H1 (cell line): ENCODE measurements around the gene MITF. TPM values are rescaled to one million over a fixed set of nuclear protein-coding genes. Genes with fewer than 3 reads are reported as not detected.

Experiments used
- CTCF ChIA-PET: fragments of 300-600 bp; sonication (Branson Sonifier 250); formaldehyde crosslinking; loops from one replicate; lab custom pipeline; 2021; ENCODE audit not compliant: partially characterized antibody; lab: Charles Lee
- POLR2A ChIA-PET: fragments of 300-600 bp; sonication (Branson Sonifier 250); formaldehyde crosslinking; loops from one replicate; lab custom pipeline; 2021; ENCODE audit warnings: inconsistent platforms; ENCODE audit not compliant: partially characterized antibody; lab: Charles Lee
- DNase-seq, 2 experiments: peaks; one replicate each; pipeline versions ENCODE4 v3.0.0 to v3.0.0-alpha.2; 2010 to 2022; ENCODE audit warnings: low spot score in 2 of 2, low read depth in 1 of 2, mixed read lengths in 1 of 2
- FAIRE-seq: peaks from 2 replicates; lab custom pipeline; 2011; peaks lifted over from hg19 to GRCh38; lab: Jason Lieb, UNC
- H2AFZ ChIP-seq: 2 replicates; pipeline ENCODE4 v1.8.1; 2012; ENCODE audit warnings: low read length, inconsistent platforms
- H2AK5ac ChIP-seq: 2 replicates; pipeline ENCODE4 v1.6.1; 2013; ENCODE audit warnings: low read depth, low read length
- H2BK120ac ChIP-seq: replicated peaks from 2 replicates; pipeline ENCODE3; 2013; ENCODE audit warnings: low read depth, low read length, inconsistent platforms
- H2BK12ac ChIP-seq: 2 replicates; pipeline ENCODE4 v1.6.1; 2013; ENCODE audit warnings: low read depth, low read length
- H2BK15ac ChIP-seq: 2 replicates; pipeline ENCODE4 v1.6.1; 2013; ENCODE audit warnings: low read length
- H2BK20ac ChIP-seq: 2 replicates; pipeline ENCODE4 v1.6.1; 2013; ENCODE audit warnings: low read length
- H2BK5ac ChIP-seq: 2 replicates; pipeline ENCODE4 v1.6.1; 2013; ENCODE audit warnings: low read depth, low read length
- H3K14ac ChIP-seq: 2 replicates; pipeline ENCODE4 v1.6.1; 2013; ENCODE audit warnings: inconsistent platforms; ENCODE audit not compliant: insufficient read length
- H3K18ac ChIP-seq: 2 replicates; pipeline ENCODE4 v1.6.1; 2013; ENCODE audit warnings: low read length; ENCODE audit errors: extremely low read depth
- H3K23ac ChIP-seq: 2 replicates; pipeline ENCODE4 v1.6.1; 2013; ENCODE audit warnings: inconsistent platforms; ENCODE audit not compliant: insufficient read length
- H3K23me2 ChIP-seq: 2 replicates; pipeline ENCODE4 v1.6.1; 2013; ENCODE audit warnings: low read depth, low read length
- H3K27ac ChIP-seq: 2 replicates; pipeline ENCODE4 v1.6.1; 2011; ENCODE audit warnings: low read depth, low read length, inconsistent platforms
- H3K27me3 ChIP-seq, 4 experiments: replicated peaks in 1 of 4; 1 replicate in 1 of 4; 2 replicates in 3 of 4; pipeline versions ENCODE4 v1.6.1 to v1.8.1; 2011 to 2013; ENCODE audit warnings: low read length in 3 of 4, mild to moderate bottlenecking in 3 of 4, inconsistent platforms in 2 of 4, mixed read lengths in 2 of 4, moderate library complexity in 1 of 4; ENCODE audit not compliant: control insufficient read depth in 3 of 4, insufficient read depth in 3 of 4; ENCODE audit errors: extremely low read depth in 1 of 4
- H3K36me3 ChIP-seq, 4 experiments: 2 replicates each; pipeline versions ENCODE4 v1.6.1 to v1.8.1; 2011 to 2013; ENCODE audit warnings: mild to moderate bottlenecking in 4 of 4, low read length in 3 of 4, moderate library complexity in 2 of 4, control low read depth in 1 of 4, inconsistent platforms in 1 of 4; ENCODE audit not compliant: insufficient read depth in 4 of 4, control insufficient read depth in 2 of 4
- H3K4ac ChIP-seq: replicated peaks from 2 replicates; pipeline ENCODE3; 2013; ENCODE audit warnings: low read length, low read depth, mixed read lengths, inconsistent platforms; ENCODE audit not compliant: insufficient read length
- H3K4me1 ChIP-seq, 4 experiments: replicated peaks in 1 of 4; 1 replicate in 1 of 4; 2 replicates in 3 of 4; pipeline versions ENCODE4 v1.6.1 to v1.8.1; 2011 to 2013; ENCODE audit warnings: low read length in 3 of 4, inconsistent platforms in 2 of 4, mixed read lengths in 1 of 4; ENCODE audit not compliant: insufficient read depth in 4 of 4, control insufficient read depth in 3 of 4
- H3K4me2 ChIP-seq, 2 experiments: 2 replicates each; pipeline versions ENCODE4 v1.6.1 to v1.8.1; 2011 to 2013; ENCODE audit warnings: low read depth in 2 of 2, low read length in 2 of 2, control low read depth in 1 of 2, inconsistent platforms in 1 of 2, mild to moderate bottlenecking in 1 of 2; ENCODE audit not compliant: insufficient read depth in 1 of 2
- H3K4me3 ChIP-seq, 4 experiments: fragments of 200-600, 300-600 bp in 1 of 4; sonication (generic), shearing (Covaris generic), sonication (Bioruptor Twin) in 1 of 4; 2 replicates each; pipeline versions ENCODE4 v1.5.1 to v1.8.1; 2011 to 2016; ENCODE audit warnings: low read length in 4 of 4, low read depth in 3 of 4, control low read depth in 2 of 4, inconsistent platforms in 2 of 4, mild to moderate bottlenecking in 2 of 4, mixed read lengths in 1 of 4, moderate library complexity in 1 of 4; ENCODE audit not compliant: insufficient read depth in 2 of 4; ENCODE audit errors: extremely low read depth in 1 of 4
- H3K56ac ChIP-seq: replicated peaks from 2 replicates; pipeline ENCODE3; 2013; ENCODE audit warnings: low read depth, mild to moderate bottlenecking, mixed read lengths, low read length, inconsistent platforms; ENCODE audit not compliant: insufficient read length
- H3K79me1 ChIP-seq: 2 replicates; pipeline ENCODE4 v1.6.1; 2013; ENCODE audit warnings: low read depth, low read length, control low read depth
- H3K79me2 ChIP-seq, 2 experiments: 2 replicates each; pipeline versions ENCODE4 v1.6.1 to v1.8.1; 2012 to 2013; ENCODE audit warnings: low read length in 2 of 2, mild to moderate bottlenecking in 2 of 2, inconsistent platforms in 1 of 2; ENCODE audit not compliant: insufficient read depth in 2 of 2, control insufficient read depth in 1 of 2
- H3K9ac ChIP-seq, 4 experiments: replicated peaks in 1 of 4; 1 replicate in 1 of 4; 2 replicates in 3 of 4; pipeline versions ENCODE4 v1.6.1 to v1.8.1; 2011 to 2013; ENCODE audit warnings: low read depth in 3 of 4, low read length in 3 of 4, control low read depth in 2 of 4, mild to moderate bottlenecking in 2 of 4, moderate library complexity in 2 of 4, inconsistent platforms in 1 of 4; ENCODE audit errors: extremely low read depth in 1 of 4
- H3K9me3 ChIP-seq, 2 experiments: 2 replicates each; pipeline versions ENCODE4 v1.6.1 to v1.8.1; 2012 to 2013; ENCODE audit warnings: mild to moderate bottlenecking in 2 of 2, moderate library complexity in 2 of 2, control low read depth in 1 of 2, inconsistent platforms in 1 of 2, low read depth in 1 of 2, low read length in 1 of 2, mixed read lengths in 1 of 2; ENCODE audit not compliant: insufficient read depth in 2 of 2
- H4K20me1 ChIP-seq, 2 experiments: replicated peaks in 1 of 2; 2 replicates each; pipeline versions ENCODE3 to v1.8.1; 2011 to 2013; ENCODE audit warnings: inconsistent platforms in 2 of 2, low read length in 2 of 2, mild to moderate bottlenecking in 1 of 2; ENCODE audit not compliant: insufficient read depth in 2 of 2, control insufficient read depth in 1 of 2
- H4K5ac ChIP-seq: 2 replicates; pipeline ENCODE4 v1.6.1; 2013; ENCODE audit warnings: low read length, low read depth, mixed read lengths, inconsistent platforms; ENCODE audit not compliant: insufficient read length
- H4K8ac ChIP-seq: 2 replicates; pipeline ENCODE4 v1.8.0; 2013; ENCODE audit warnings: mild to moderate bottlenecking, moderate library complexity, low read length, inconsistent platforms; ENCODE audit not compliant: insufficient read depth; ENCODE audit errors: extremely low read depth
- H4K91ac ChIP-seq: replicated peaks from 2 replicates; pipeline ENCODE3; 2013; ENCODE audit warnings: low read length, mixed read lengths, inconsistent platforms; ENCODE audit not compliant: insufficient read length
- MAFK ChIP-seq: IDR thresholded peaks from 2 replicates; pipeline ENCODE4 v1.6.1; 2012; ENCODE audit warnings: low read depth, mild to moderate bottlenecking, improper control_type of control experiment, low read length
- SIRT6 ChIP-seq: IDR thresholded peaks from one replicate; pipeline ENCODE4 v1.7.1; 2012; ENCODE audit warnings: low read length, inconsistent platforms
- WGBS, 2 experiments: shearing (Covaris generic) in 1 of 2; methylation state at CpG; one replicate each; pipeline versions ENCODE4 v1.1.6 to v1.1.7; 2013 to 2015; ENCODE audit warnings: low lambda C conversion rate in 2 of 2, mixed read lengths in 2 of 2, inconsistent platforms in 1 of 2, low coverage in 1 of 2, missing lambda C conversion rate in 1 of 2; ENCODE audit not compliant: insufficient replicate concordance in 2 of 2, insufficient coverage in 1 of 2, insufficient read length in 1 of 2; ENCODE audit errors: extremely low coverage in 1 of 2, missing lambda C conversion rate in 1 of 2; 5-methylcytosine and 5-hydroxymethylcytosine counted together
- polyA plus RNA-seq, 7 experiments: library from polyadenylated mRNA; depleted of rRNA in 3 of 7; stranded (reverse) in 5 of 7; unstranded in 2 of 7; fragments of >200 nt in 5 of 7; fragments of 200-250 nt in 2 of 7; gene quantifications; 1 replicate in 5 of 7; 2 replicates in 1 of 7; 4 replicates in 1 of 7; pipeline versions ENCODE4 v1.2.1 to v1.2.3, GENCODE V29; 2011 to 2013; ENCODE audit warnings: missing spikeins in 2 of 7, mixed read lengths in 2 of 7
- total RNA-seq: library from RNA; stranded (reverse); fragmentation: NEBNext Ultra II Directional; extraction: Animal tissue kit (Norgen Biotek cat#: 25700); gene quantifications from 2 replicates; pipeline ENCODE4 v1.2.1, GENCODE V29; 2021

MITF gene
- total and polyA plus RNA-seq, 2 of the 8 experiments (the other 6 are each of a cell fraction or from before 2014, with no cell fraction given), result 0.53 to 1.4 TPM

DNA sequence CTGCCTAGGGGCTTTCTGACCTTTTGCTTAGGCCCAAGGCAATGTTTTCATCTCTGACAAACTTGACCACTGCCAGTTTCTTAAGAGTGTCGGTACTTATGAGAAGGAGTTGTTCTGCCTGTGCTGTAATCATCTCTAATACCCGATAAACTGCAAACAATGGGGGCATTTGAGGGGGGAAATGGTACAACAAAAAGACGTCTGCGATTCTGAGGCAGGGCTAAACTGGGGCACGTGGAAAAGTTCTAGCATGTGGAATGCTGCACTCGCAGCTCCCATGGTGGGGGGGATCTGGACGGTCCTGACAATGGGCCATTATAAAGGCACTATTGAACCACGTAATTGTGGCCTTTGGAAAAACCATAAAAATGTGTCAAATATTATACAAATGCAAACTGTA, 187.1 kb downstream of the MITF start:
- Histone ChIP-seq H4K5ac (no peak overlapping the region), H3K79me2 (no peaks in the 10 kb centered on the region), H2BK20ac (no peak overlapping the region), H2BK5ac (no peak overlapping the region), H3K23ac (no peak overlapping the region), H3K56ac (no peak overlapping the region), H2AFZ (no peak overlapping the region), H3K18ac (no peak overlapping the region), H3K9me3 (no peaks in the 10 kb centered on the region), H3K36me3 (no peaks in the 10 kb centered on the region), H2BK120ac (no peak overlapping the region), H3K4me2 (no peak overlapping the region), H3K4me3 (no peak overlapping the region), H2BK15ac (no peak overlapping the region), H3K23me2 (no peaks in the 10 kb centered on the region), H4K20me1 (no peaks in the 10 kb centered on the region), H4K8ac (no peak overlapping the region), H3K9ac (no peak overlapping the region), H3K27ac (no peak overlapping the region), H3K4me1 (no peaks in the 10 kb centered on the region), H3K14ac (no peak overlapping the region), H3K4ac (no peak overlapping the region), H2BK12ac (no peak overlapping the region), H2AK5ac (no peak overlapping the region), H4K91ac (no peak overlapping the region), H3K27me3 (no peaks in the 10 kb centered on the region), H3K79me1 (no peaks in the 10 kb centered on the region)
- ChIA-PET CTCF (interaction anchor here (0.9 to 1.1 kb wide), 2 partner anchors 138 to 381 kb away, joined by 3 read pairs; no protein-coding TSS in a partner anchor), POLR2A (no interaction called here)
- FAIRE-seq (no peak), DNase-seq (no peak)
- WGBS, 2 experiments, result 84% methylated on average over 8 of the region's 8 CpGs; no CpG with 5 or more reads in 1 of the 2 experiments
- TF ChIP-seq SIRT6 (no peak), MAFK (no peak)
